Liver (tissue), 9 donors: ENCODE results near the gene CD200R1L. TPM values are rescaled to one million over a fixed set of nuclear protein-coding genes. Genes with fewer than 3 reads are reported as not detected.

Source experiments
- DNase-seq: peaks from one replicate; pipeline ENCODE4 v3.0.0-alpha.2; 2017; ENCODE audit warnings: low spot score
- H3K27ac ChIP-seq, 2 donors: one replicate each; pipeline ENCODE4 v1.7.0; 2013; ENCODE audit warnings: inconsistent platforms in 2 of 2, low read length in 2 of 2, control low read depth in 1 of 2, low read depth in 1 of 2, mild to moderate bottlenecking in 1 of 2
- H3K27me3 ChIP-seq, 4 donors: one replicate each; pipeline versions ENCODE4 v1.6.1 to v1.7.0; 2013; ENCODE audit warnings: low read length in 3 of 4, inconsistent platforms in 1 of 4, mild to moderate bottlenecking in 1 of 4, moderate library complexity in 1 of 4; ENCODE audit not compliant: control insufficient read depth in 4 of 4, insufficient read depth in 4 of 4
- H3K36me3 ChIP-seq, 4 donors: one replicate each; pipeline versions ENCODE4 v1.6.1 to v1.7.0; 2013; ENCODE audit warnings: low read length in 3 of 4, mild to moderate bottlenecking in 3 of 4, low read depth in 1 of 4, moderate library complexity in 1 of 4; ENCODE audit not compliant: control insufficient read depth in 4 of 4, insufficient read depth in 3 of 4
- H3K4me1 ChIP-seq, 4 donors: one replicate each; pipeline versions ENCODE4 v1.6.1 to v1.7.0; 2013; ENCODE audit warnings: low read length in 3 of 4, mild to moderate bottlenecking in 3 of 4, moderate library complexity in 1 of 4; ENCODE audit not compliant: control insufficient read depth in 4 of 4, insufficient read depth in 4 of 4
- H3K4me3 ChIP-seq, 3 donors: one replicate each; pipeline versions ENCODE4 v1.6.1 to v1.7.0; 2013; ENCODE audit warnings: low read length in 3 of 3, control low read depth in 1 of 3, low read depth in 1 of 3, mild to moderate bottlenecking in 1 of 3
- H3K9ac ChIP-seq, 2 donors: one replicate each; pipeline ENCODE4 v1.7.0; 2013; ENCODE audit warnings: low read length in 2 of 2, mild to moderate bottlenecking in 2 of 2, moderate library complexity in 2 of 2, control low read depth in 1 of 2, low read depth in 1 of 2
- H3K9me3 ChIP-seq, 4 donors: one replicate each; pipeline versions ENCODE4 v1.6.1 to v1.7.0; 2013; ENCODE audit warnings: low read length in 3 of 4; ENCODE audit not compliant: control insufficient read depth in 4 of 4
- EGR1 ChIP-seq, 2 donors: IDR thresholded peaks; 2 replicates each; pipeline ENCODE4 v1.6.1; 2016 to 2018; ENCODE audit warnings: antibody characterized with exemption in 2 of 2, low read depth in 2 of 2
- FOXA1 ChIP-seq: IDR thresholded peaks from 2 replicates; pipeline ENCODE4 v1.6.1; 2016; ENCODE audit warnings: antibody characterized with exemption
- GABPA ChIP-seq, 2 donors: IDR thresholded peaks in 1 of 2; conservative IDR thresholded peaks in 1 of 2; 2 replicates each; pipeline ENCODE4 v1.6.1; 2016; ENCODE audit warnings: antibody characterized with exemption in 2 of 2, mild to moderate bottlenecking in 1 of 2, moderate library complexity in 1 of 2
- HNF4A ChIP-seq, 2 donors: conservative IDR thresholded peaks; 2 replicates each; pipeline ENCODE4 v1.6.1; 2016; ENCODE audit warnings: antibody characterized with exemption in 2 of 2, mild to moderate bottlenecking in 2 of 2
- RAD21 ChIP-seq, 2 donors: IDR thresholded peaks; 2 replicates each; pipeline ENCODE4 v1.6.1; 2016; ENCODE audit warnings: antibody characterized with exemption in 2 of 2, mild to moderate bottlenecking in 2 of 2
- YY1 ChIP-seq: IDR thresholded peaks from 2 replicates; pipeline ENCODE4 v1.6.1; 2016; ENCODE audit warnings: antibody characterized with exemption, mild to moderate bottlenecking
- WGBS: extraction: QIAGEN DNeasy Blood & Tissue Kit; methylation state at CpG from one replicate; pipeline ENCODE4 v1.1.7; 2013; 5-methylcytosine and 5-hydroxymethylcytosine counted together
- polyA plus RNA-seq, 2 donors: library from polyadenylated mRNA; stranded (reverse) in 1 of 2; unstranded in 1 of 2; fragments of 200-250 nt in 1 of 2; fragments of >200 nt in 1 of 2; fragmentation: Nextera tagmentation in 1 of 2; extraction: Ambion mirVana in 1 of 2; gene quantifications; one replicate each; pipeline versions ENCODE4 v1.2.1 to v1.2.3, GENCODE V29; 2013 to 2015
- total RNA-seq, 2 donors: library from RNA; depleted of rRNA; stranded (reverse); fragments of >200 nt; gene quantifications; one replicate each; pipeline ENCODE4 v1.2.3, GENCODE V29; 2014
- TF ChIP-seq, protein P1 (sequence below): IDR thresholded peaks from 2 replicates; pipeline ENCODE4 v1.6.1; 2016; ENCODE audit warnings: antibody characterized with exemption
- TF ChIP-seq, protein P2 (sequence below): IDR thresholded peaks from 2 replicates; pipeline ENCODE4 v1.6.1; 2016; ENCODE audit warnings: antibody characterized with exemption
- TF ChIP-seq, protein P3 (sequence below): IDR thresholded peaks from 2 replicates; pipeline ENCODE4 v1.6.1; 2016; ENCODE audit warnings: antibody characterized with exemption, mild to moderate bottlenecking
- TF ChIP-seq, protein P4 (sequence below): IDR thresholded peaks from 2 replicates; pipeline ENCODE4 v1.6.1; 2016; ENCODE audit warnings: antibody characterized with exemption
- donor health status: healthy.
- donor health status: healthy.
- donor health status: healthy.
- donor health status: healthy.
- donor health status: healthy.

Gene CD200R1L
- total and polyA plus RNA-seq, 4 donors: not detected

DNA sequence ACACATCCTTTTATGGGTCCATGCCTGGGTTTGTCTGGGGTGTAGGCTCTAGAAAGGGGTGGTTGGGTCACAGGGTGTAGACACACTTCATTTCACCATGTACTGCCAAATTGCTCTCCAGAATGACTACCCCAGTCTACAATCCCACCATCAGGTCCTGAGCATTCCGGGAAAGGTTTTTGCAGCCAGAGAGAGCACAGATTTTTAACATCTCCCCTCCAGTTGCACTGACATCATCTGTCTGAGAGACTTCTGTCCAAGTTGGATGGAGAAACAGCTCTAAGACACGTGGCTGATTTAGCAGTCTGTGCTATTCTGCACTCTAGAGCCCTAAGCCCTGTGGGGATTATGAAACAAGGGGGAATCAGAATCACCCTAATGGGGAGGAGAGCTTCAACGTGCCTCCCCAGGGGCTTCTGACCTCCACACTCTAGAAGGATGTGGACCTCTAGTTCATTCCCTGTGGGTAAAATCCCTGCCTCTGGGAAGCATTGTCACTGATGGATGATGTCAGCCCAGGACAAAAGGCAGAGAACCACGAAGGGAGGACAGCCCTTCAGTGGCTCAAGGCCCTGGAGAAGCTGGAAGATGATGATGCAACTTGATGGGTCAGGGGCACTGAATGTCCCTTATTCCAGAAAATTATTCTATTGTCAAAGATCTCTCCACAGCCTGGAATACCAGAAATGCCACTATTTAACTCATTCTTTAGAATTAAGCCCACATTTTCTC is 71.5 kb downstream of the CD200R1L start (continued):
- TF ChIP-seq HNF4A (conservative IDR thresholded peaks at IDR 0.05): no peak
- no peak for TF ChIP-seq RAD21 (IDR thresholded peaks at IDR 0.05)
- TF ChIP-seq, protein P1, sequence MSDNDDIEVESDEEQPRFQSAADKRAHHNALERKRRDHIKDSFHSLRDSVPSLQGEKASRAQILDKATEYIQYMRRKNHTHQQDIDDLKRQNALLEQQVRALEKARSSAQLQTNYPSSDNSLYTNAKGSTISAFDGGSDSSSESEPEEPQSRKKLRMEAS: no peak

DNA sequence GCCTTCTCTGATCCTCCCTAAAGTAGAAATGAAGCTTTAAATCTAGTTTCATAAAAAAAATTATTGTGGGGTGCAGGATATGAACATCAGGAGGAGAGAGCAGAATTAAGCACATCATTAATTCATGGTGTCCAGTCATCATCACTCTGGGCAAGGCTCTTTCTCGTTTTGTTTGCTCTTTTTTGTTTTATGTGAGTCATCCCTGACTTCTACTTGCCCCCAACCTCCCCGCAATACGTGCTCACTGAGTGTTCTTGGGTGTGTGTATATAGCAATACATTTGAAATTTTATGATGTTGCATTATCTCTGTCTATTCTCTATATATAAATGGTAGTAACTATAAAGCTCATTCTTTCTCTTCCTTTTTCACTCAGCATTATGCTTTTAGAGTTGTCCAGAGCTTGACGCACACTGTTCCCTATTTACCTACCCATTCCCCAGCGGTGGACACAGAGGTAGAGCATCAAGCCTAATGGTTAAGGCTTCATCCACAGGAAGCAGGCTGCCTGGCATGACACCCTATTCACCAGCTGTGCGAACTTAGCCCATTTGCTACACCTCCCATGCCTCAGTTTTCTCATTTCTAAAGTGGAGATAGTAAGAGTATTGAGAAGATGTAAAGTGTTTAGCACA is 72.3 kb downstream of the CD200R1L start:
- H3K9ac ChIP-seq: no peak overlapping the region
- 58% methylated on average over 6 of the region's 6 CpGs for WGBS
- no peaks in the 10 kb centered on the region for H3K4me1 ChIP-seq
- H3K27ac ChIP-seq: no peak overlapping the region
- DNase-seq: no peak
- no peaks in the 10 kb centered on the region for H3K9me3 ChIP-seq
- no peak for TF ChIP-seq FOXA1
- TF ChIP-seq EGR1 (IDR thresholded peaks at IDR 0.05; ENCODE audit: low read depth in 2 of 2): no peak
- TF ChIP-seq, protein P1: no peak
- TF ChIP-seq, protein P2, sequence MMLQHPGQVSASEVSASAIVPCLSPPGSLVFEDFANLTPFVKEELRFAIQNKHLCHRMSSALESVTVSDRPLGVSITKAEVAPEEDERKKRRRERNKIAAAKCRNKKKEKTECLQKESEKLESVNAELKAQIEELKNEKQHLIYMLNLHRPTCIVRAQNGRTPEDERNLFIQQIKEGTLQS: no peak
- TF ChIP-seq YY1: no peak
- TF ChIP-seq, protein P3, sequence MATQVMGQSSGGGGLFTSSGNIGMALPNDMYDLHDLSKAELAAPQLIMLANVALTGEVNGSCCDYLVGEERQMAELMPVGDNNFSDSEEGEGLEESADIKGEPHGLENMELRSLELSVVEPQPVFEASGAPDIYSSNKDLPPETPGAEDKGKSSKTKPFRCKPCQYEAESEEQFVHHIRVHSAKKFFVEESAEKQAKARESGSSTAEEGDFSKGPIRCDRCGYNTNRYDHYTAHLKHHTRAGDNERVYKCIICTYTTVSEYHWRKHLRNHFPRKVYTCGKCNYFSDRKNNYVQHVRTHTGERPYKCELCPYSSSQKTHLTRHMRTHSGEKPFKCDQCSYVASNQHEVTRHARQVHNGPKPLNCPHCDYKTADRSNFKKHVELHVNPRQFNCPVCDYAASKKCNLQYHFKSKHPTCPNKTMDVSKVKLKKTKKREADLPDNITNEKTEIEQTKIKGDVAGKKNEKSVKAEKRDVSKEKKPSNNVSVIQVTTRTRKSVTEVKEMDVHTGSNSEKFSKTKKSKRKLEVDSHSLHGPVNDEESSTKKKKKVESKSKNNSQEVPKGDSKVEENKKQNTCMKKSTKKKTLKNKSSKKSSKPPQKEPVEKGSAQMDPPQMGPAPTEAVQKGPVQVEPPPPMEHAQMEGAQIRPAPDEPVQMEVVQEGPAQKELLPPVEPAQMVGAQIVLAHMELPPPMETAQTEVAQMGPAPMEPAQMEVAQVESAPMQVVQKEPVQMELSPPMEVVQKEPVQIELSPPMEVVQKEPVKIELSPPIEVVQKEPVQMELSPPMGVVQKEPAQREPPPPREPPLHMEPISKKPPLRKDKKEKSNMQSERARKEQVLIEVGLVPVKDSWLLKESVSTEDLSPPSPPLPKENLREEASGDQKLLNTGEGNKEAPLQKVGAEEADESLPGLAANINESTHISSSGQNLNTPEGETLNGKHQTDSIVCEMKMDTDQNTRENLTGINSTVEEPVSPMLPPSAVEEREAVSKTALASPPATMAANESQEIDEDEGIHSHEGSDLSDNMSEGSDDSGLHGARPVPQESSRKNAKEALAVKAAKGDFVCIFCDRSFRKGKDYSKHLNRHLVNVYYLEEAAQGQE: no peak
- TF ChIP-seq, protein P4, sequence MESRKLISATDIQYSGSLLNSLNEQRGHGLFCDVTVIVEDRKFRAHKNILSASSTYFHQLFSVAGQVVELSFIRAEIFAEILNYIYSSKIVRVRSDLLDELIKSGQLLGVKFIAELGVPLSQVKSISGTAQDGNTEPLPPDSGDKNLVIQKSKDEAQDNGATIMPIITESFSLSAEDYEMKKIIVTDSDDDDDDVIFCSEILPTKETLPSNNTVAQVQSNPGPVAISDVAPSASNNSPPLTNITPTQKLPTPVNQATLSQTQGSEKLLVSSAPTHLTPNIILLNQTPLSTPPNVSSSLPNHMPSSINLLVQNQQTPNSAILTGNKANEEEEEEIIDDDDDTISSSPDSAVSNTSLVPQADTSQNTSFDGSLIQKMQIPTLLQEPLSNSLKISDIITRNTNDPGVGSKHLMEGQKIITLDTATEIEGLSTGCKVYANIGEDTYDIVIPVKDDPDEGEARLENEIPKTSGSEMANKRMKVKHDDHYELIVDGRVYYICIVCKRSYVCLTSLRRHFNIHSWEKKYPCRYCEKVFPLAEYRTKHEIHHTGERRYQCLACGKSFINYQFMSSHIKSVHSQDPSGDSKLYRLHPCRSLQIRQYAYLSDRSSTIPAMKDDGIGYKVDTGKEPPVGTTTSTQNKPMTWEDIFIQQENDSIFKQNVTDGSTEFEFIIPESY: no peak
- no peak overlapping the region for H3K4me3 ChIP-seq
- H3K36me3 ChIP-seq: no peaks in the 10 kb centered on the region
- peaks cover 0 to 3% (median 0%) of the 10 kb centered on the region in 4 donors for H3K27me3 ChIP-seq

DNA sequence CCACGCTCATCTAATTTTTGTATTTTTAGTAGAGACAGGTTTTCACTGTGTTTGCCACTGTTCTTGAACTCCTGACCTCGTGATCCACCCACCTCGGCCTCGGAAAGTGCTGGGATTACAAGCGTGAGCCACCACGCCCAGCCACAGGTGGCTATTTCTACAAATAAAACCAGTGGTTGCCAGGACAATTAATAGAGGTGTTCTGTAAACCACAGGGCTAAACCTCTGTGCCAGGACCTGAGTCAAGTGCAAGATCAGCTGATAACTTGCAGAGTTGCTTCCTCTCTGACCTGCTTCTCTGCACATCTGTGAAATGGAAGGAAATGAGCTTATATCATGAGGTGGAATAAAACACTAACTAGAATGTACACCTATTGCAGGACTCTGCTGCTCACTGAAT is 72.8 kb downstream of the CD200R1L start:
- TF ChIP-seq GABPA (IDR thresholded peaks at IDR 0.05 in 1 of 2, conservative IDR thresholded peaks at IDR 0.05 in 1 of 2): no peak
- no peak for TF ChIP-seq YY1

More for the DNA sequence above, 72.8 kb downstream of the CD200R1L start:
- Histone ChIP-seq H3K27ac (no peak overlapping the region), H3K4me3 (no peak overlapping the region), H3K4me1 (no peaks in the 10 kb centered on the region), H3K9me3 (no peaks in the 10 kb centered on the region), H3K27me3 (peaks cover 0 to 3% (median 0%) of the 10 kb centered on the region in 4 donors), H3K36me3 (no peaks in the 10 kb centered on the region), H3K9ac (no peak overlapping the region)
- WGBS: 59% methylated on average over 6 of the region's 6 CpGs
- no peak for DNase-seq
